Jurkat, Clone E6-1 (cell line): Measurements from ENCODE around the gene EVA1A.

ENCODE experiments used
- DNase-seq: peaks from one replicate; pipeline ENCODE4 v3.0.0-alpha.2; 2011; ENCODE audit warnings: low read depth, low spot score
- H3K4me3 ChIP-seq: 2 replicates; pipeline ENCODE4 v1.5.1; 2011; ENCODE audit warnings: mild to moderate bottlenecking, low read length, control low read depth, moderate library complexity

The EVA1A gene

GRCh38 chr2:75565472-75566462 is 5.0 kb upstream of the EVA1A start:
- H3K4me3 ChIP-seq, result no peak overlapping the region
- no peak for DNase-seq

DNA sequence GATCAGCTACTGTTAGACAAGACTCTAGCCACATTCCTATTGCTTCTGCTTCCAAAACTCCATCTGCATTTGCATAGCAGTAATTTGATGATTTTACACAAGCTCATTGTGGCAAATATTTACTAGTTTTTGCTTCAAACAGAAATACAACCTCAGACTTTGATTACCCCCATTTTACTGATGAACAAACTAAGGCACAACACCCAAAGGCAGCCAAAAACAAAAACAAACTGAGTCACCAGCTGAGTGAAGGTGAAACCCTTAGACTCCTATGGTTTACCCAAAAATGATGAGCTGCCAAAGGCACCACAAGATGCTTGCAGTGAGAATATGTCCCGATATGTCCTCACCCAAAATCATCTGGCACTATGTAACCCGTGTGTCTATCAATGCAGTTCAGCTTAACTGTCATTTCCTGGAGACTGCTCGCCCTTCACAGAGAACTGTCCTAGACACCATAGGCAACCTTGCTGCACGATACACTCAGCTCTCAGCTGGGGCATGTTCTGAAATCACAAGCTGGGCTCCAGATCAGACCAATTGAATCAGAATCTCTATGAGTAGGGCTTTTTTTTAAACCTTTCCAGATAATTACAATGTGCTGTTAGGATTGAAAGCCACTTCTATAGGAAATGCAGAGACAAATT is 4.1 kb upstream of the EVA1A start:
- no peak overlapping the region for H3K4me3 ChIP-seq
- no peak for DNase-seq

GRCh38 chr2:75564026-75564688 is 3.4 kb upstream of the EVA1A start:
- no peak for DNase-seq
- no peak overlapping the region for H3K4me3 ChIP-seq

GRCh38 chr2:75563591-75563990 is 2.9 kb upstream of the EVA1A start:
- peak; percentile 78 for DNase-seq
- no peak overlapping the region for H3K4me3 ChIP-seq

DNA sequence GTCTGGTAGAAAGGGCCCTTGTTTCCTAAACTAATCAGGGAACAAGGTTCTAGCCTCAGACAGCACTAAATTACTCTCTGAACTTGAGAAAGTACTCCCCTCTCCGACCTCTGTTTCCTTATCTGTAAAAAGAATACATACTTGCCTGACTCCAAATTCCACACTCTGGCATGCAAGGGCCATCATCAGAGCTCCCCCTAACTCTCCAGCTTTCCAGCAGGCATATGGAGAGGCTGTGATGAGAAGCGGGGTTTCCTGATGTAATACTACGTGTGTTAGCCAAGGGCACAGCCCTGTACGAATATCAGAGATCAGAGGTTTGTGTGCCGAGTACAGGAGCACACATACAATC is 1.8 kb upstream of the EVA1A start:
- no peak overlapping the region for H3K4me3 ChIP-seq
- DNase-seq, result no peak

- no peak for DNase-seq
- no peak overlapping the region for H3K4me3 ChIP-seq
Measured at GRCh38 chr2:75561566-75562512, 1.1 kb upstream of the EVA1A start.

DNA sequence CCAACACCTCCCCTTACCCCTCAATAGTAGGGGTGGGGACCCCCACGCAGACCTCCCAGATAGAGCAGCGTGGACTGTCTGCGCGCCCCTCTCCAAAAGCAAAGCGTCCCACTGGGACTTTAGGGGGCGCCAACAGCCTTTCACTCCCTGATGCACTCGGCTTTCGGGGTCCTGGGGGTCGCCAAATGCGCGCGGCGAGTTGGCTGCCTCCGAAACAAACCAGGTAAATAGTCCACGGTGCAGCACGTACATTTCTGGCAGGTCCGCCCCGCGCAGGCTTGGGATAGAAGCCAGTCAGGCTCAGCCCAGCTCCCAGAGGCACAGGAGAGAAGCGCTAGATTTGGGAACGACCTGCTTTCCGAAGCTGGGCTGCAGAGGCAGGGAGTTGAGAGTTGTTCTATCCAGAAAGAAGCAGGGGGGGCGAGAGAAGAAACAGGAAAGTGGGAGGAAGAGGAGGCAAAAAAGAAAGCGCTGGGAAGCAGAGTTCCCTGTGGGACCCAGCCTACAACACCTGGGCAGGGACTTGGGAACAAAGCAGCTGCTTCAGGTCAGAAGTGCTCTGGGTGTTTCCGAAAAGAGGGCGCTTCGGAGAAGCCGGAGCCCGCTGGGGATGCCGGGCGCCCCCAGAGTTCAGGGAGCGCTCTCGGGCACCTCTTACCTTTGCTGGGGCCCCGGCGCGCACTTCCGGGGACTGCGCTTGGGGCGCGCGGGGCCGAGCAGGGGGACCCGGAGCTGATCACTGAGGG is 544 bp downstream of the EVA1A start:
- no peak for DNase-seq
- H3K4me3 ChIP-seq, result no peak overlapping the region

GRCh38 chr2:75559680-75560021 is 1.1 kb downstream of the EVA1A start:
- no peak for DNase-seq
- no peak overlapping the region for H3K4me3 ChIP-seq

GRCh38 chr2:75558786-75559679 is 1.7 kb downstream of the EVA1A start:
- no peak for DNase-seq
- H3K4me3 ChIP-seq, result no peak overlapping the region

DNA sequence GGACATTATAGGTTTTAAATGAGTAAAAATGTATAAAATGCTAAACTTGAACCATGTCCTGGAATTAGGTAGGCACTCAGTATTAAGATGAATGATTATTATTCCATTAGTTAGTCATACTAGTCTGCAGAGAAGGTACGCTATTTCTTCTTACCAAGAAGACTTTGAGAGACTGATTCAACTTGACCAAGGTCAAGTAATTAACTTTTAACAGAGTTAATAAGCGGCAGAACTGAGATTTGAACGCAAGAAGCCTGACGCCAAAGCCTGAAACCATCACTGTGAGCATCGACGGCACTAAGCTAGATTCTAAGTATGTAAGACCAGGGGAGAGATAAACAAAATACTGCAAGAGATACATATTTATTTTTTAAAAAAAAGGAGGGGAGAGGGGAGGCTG is 2.6 kb downstream of the EVA1A start:
- no peak overlapping the region for H3K4me3 ChIP-seq
- no peak for DNase-seq

GRCh38 chr2:75557474-75558133 is 3.1 kb downstream of the EVA1A start:
- no peak for DNase-seq
- H3K4me3 ChIP-seq, result no peak overlapping the region

GRCh38 chr2:75556679-75557366 is 3.9 kb downstream of the EVA1A start:
- H3K4me3 ChIP-seq, result no peak overlapping the region
- DNase-seq, result no peak

DNA sequence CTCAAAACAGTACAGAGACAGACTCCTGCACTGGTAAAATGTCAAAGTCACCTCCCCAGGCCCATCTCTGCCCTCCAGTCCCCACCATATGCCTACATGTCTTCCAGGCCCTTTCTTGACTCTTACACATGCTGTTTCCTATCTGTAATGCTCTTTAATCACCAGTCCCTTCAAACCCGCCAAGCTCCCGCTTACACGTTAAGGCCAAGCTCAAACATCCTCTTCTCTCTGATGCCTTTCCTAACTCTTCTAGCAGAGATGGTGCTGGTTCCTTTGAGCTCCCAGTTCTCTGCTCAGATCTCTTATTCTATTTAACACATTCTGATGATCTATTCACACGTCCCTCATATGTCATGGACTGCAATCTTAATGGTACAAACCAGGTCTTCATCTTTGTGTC is 5.0 kb downstream of the EVA1A start:
- no peak overlapping the region for H3K4me3 ChIP-seq
- DNase-seq, result no peak

DNA sequence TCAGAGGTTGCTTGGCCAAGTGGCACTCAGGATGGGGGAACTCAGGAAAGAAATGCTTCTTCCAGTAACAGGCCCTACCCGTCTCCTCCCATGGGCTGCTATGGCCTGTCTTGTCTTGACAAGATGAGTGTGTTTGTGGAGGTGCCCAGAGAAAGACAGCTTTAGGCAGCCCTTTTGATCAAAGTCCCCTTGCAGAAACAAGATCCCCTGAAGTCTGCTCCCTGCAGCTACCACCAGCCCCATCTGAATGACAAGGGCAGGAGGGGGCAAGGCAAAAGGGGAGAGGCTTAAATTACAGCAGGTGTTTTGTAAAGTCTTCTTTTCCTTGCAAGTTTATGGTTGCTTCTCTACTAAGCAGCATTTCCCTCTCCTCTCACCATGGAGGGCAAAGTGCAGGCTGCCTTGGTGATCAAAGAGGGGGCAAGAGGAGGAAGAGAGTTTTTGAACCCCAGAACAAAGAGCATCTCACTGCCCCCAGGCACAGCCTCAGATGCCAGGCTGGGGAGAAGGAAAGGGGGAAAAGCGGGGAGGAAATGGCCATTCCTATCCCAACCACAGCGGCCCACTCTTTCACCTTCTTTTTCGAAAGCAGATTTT is 6.7 kb downstream of the EVA1A start:
- no peak overlapping the region for H3K4me3 ChIP-seq
- no peak for DNase-seq

GRCh38 chr2:75552222-75552621 is 8.5 kb downstream of the EVA1A start:
- H3K4me3 ChIP-seq, result no peak overlapping the region
- no peak for DNase-seq

DNA sequence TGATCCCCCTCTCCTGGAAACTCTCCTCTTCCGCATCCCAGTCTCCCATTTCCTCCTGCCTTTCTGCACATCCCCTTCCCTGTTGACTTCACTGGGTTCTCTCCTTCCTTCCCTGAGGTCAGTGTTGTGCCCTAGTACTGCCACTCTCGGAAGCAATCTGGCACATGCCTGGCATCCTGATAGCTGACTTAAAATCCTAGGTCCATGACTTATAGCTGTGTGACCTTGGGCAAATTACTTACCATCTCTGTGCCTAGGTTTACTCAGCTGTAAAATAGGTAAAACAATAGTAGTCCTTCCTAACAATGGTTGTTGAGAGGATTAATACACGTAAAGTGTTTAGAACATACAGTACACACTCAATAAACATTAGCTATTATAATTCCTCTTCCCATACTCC is 9.3 kb downstream of the EVA1A start:
- H3K4me3 ChIP-seq, result no peak overlapping the region

More for the DNA sequence above, 9.3 kb downstream of the EVA1A start:
- DNase-seq, result no peak
